HG03196 (cell line): Measurements from ENCODE around the gene LPP.

Experiments
- ATAC-seq: cut with Tn5 transposase; IDR thresholded peaks from one replicate; pipeline ENCODE4 v1.9.1; 2021; ENCODE audit not compliant: unreplicated experiment

Gene LPP

DNA sequence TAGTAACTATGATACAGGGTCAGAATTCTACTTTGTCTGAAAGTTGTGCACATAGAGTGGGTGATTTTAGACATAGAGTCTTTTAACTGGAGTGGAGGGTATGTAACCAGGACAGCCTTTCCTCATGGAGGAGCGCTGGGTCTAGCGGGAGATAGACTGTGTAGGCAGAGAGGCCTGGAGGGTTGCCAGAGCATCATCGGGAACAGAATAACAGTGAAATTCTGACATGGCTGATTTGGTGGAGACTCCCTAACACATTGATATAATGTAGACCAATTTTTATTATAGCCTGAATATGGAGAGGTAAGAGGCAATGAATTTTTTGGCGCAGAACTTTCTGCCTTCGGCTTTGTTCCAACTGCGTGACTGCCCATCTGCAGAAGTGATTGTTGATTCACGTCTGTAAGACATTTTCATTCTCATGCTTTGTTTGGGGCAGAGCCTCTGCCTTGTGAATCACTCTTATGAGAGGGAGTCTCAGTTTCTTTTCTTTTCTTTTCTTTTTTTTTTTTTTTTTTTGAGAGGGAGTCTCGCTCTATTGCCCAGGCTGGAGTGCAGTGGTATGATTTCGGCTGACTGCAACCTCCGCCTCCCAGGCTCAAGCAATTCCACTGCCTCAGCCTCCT lies 16.0 kb downstream of the LPP start:
- ATAC-seq, result no peak

DNA sequence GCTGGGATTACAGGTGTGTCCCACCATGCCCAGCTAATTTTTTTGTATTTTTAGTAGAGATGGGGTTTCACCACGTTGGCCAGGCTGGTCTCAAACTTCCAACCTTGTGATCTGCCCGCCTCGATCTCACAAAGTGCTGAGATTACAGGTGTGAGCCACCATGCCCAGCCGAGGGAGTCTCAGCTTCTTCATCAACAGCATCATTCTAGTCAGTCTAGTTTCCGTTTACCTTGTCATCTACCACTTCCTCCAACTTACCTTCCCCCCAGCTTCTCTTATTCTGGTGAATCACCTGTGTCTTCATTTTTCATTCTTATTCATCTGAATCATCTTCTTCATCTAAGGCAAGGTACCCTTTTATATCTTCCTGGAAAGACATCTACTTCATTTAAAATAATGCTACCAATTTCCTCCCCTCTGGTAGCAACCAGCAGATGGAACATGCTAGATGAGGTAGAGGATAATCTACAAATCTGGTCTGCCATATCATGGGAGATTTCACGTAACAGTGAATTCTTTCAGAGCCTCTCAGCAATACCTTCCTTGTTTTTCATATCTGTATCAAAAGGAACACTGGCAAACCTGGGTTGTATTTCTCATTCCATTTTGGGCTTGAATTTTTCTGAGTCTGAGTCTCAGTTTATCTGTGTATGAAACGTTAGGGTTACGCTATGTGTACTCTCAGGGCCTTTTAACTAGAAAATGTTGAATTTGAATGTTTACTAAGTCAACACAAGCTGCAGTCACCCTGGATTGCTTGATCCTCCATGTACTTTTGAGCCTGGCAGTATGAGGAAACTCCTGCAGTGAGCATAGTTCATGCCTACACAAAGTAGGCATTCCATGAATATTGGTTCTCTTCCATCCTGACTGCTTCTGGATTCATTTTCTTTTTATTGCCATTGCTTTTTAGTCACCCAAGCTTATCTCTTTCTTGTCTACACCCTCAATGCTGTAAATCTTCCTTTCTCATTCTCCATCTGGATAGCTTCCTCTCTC lies 16.8 kb downstream of the LPP start:
- no peak for ATAC-seq

DNA sequence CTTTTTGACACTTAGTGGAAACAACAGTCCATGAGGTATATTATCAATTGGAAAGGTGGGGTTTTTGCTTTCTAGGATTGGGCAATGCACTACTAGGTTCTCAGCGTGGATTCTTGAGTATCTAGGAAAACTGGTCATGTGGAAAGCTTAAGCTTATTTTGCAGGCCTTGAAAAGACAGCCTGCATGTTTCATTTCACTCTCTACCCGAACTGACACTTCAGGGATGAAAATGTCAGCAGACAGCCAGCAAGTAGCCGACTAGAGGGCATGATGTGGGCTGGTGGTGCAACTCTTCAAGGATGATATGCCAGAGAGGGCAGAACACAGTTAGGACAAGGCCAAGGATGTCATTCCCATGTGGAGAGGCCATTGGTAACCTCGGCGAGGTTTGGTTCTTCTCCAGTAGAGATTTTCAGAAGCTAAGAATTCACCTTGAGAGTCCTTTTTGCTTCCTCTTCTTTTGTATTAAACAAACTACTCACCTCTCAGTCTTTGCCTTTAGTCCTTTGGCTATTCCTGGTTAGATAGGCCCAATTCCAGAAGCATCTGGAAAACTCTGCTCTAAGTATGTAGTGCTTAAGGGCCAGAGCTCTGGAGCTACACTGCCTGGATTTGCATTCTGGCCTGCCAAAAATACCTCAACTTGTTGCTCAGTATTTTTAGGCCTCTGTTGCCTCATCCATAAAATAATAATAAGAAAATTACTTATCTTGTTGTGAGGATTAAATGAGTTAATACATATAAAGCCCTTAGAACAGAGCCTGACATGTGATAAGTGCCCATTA lies 17.9 kb downstream of the LPP start:
- ATAC-seq, result no peak

DNA sequence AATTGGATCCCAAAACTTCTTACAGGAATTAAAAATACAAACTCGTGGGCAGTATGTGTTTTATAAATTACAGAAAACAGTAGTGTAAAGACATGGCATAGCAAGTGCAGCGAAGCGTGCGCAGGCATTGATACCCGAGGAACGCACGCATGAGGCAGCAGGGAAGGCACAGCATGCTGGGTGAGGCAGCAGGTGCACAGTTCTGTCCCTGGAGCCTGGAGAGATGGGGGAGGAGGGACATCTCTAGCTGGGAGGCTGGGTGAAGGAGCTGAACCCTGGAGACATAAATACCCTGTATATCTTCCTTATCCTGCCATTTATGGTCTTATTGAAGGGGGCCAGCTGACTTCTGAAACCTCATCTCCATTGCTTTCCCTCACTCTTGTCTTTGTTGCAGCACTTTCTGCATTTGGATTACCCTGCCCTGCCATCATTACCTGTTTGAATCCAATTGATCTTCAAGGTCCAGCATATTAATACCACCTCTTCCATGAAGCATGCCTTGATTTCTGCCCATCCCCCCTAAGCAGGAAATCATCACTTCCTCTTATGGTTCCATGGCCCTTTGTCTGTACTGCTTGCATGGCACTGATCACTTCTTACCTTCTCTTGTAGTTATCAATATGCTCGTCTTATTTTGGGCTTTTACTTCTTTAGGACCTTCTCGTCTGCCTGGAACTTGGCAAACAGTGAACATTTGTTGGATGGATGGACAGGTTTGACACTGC lies 20.5 kb downstream of the LPP start:
- ATAC-seq, result no peak

DNA sequence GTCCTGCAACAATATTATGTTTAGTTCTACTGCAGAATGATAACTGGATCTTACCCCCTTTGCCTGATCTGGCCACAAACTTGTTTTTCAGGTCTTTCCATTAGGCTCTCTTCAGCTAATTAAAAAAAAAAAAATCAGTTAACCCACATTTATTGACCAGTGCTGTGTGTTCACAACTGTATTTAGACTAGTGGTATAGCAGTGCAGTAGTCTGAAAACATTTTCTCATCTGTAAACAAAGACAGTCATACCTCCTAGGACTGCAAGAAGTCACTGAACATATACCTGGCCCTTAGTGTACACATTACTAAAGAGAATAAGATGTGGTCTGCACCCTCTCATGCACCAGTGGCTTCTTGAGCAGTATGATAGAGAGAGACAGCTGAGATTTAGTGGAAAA lies 22.5 kb downstream of the LPP start:
- no peak for ATAC-seq

DNA sequence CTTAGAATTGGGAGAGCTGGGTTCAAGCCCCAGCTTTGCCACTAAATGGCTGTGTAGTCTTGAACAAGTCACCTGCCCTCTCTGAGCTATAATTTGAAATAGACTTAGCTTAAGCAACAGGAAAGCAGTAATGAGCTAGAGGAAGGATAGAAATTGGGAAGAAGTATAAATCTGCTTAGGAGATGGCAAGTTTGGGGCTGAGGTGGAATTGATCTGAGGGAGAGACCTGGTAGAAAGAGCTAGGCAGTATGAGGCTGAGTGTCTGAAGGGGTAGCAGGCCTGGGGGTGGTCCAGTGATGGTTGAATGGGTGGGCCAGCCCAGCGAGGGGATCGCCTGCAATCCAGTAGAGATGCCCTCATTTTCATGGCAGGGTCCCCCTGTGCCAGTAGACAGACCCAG lies 22.9 kb downstream of the LPP start:
- ATAC-seq, result no peak

DNA sequence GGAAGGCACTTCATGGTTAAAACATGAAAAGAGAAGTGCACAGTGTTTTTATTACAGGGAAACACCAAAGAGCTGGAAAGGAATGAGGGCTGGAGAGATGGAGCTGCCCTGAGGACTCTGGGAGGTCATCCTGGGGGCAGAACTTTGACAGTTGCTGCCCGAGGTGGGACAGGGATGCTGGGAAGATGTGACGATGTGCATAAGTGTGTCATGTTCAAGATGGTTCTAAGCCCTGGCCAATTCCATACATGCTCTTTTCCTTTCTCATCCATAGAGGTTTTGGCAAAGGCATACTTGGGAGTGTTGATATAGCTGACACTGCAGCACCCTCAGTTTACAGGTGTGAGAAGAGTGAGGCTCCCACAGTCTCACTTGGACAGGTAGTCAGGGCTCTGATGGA lies 23.8 kb downstream of the LPP start:
- ATAC-seq, result no peak

DNA sequence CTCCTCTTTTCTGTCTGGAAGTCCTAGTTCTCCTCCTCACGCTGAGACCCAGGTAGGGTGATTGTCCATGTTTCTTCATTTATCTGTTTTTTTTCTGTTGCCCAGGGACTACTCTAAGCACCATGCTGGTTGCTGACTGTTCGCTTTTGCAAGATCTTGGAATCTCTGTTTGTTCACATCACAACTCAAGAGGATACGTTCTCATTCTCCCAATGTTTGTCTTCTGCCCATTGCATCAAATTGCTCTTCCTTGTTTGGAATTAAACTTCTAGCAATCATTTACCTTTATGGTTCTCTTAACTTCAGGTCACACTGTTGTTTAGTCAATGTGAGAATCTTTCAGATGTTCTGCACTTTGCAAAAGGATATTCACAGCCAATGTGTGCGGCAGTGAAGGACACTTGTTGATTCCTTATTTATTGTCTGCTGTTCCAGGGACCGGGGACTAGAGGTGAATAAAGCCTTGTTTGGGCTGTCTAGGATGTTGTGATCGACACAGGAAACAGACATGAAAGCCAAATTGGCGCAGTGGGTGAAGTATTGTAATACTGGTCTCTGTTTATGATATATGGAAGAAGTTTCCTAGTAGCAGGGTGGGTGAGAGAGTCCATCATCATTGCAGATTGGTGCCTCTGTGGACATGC lies 24.5 kb downstream of the LPP start:
- ATAC-seq, result no peak

DNA sequence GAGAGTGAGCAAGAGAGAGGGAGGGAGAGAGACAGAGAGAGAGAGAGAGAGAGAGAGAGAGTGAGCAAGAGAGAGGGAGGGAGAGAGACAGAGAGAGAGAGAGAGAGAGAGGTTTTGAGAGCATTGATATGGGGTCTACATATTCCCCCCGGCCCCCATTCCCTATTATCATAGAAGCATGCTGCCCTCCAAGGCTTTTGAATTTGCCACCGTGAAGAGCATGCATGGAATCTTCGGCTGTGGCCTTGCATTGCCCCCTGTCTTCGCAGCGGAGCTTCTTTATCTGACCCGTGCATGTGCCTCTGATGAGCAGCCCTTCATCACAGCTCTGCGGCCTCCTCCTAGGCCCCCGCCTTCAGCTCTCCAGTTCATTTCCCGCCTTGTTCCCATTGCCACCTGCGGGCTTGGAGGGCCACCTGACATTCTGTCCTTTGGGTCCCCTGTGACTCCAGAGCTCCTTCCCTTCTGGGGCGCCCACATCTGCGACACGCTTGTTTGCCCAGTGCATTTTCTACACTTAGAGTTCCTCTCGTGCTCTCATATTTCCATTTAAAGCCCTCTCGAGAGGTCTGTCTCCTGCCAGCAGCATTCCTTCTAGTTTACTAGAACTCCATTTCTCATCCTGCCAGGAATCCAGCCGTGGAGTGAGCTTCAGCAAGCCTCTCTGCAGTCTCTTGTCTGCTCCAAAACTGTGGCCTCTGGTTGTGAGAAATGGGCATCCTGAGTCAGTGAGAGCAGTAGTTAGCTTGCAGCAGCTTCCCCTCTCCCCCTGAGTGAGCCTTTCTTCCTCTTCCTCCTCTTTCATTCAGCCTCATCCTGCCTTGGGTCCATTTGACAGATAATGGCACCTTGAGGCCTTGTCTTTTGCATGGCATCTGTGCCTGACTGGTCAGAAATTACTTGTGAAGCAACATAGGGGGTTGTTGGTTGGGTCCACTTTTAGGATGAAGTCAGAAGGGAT lies 25.3 kb downstream of the LPP start:
- no peak for ATAC-seq

DNA sequence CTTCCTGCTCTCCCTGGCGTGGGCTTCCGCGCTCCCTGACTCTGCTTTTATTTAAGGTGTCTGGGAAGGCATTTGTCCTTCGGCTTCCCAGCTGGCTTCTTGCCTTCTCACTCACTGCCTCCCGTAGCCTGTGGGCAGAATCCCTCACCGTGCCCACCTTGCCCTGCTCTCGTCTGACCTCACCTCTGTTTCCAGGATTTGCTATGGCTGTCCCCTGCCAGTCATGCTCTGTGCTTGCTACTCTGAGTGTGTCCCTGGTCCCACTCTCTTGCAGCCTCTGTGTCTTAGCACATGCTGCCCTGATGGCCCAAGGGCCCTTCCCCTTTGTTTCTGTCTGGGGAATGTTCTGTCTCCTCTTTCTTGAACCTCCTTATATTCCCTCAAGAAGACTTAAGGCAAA lies 26.2 kb downstream of the LPP start:
- ATAC-seq, result no peak

DNA sequence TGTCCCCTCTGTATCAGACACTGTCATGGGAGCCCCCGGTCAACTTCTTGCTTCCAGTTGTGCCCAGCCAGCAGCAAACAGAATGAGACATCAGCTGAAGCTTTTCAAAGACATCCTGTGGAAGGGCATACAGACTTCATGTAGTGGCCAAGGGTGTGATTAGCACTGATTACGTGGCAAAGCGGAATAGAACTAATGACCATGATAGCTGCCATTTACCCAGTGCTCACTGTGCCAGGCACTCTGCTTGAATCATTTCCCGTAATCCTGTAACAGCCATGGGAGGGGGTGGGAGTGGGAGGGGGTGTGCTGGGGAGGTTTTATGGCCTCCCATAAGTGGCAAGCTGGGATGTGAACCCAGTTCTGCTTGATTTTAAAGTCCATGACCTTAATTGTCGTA lies 29.5 kb downstream of the LPP start:
- no peak for ATAC-seq

DNA sequence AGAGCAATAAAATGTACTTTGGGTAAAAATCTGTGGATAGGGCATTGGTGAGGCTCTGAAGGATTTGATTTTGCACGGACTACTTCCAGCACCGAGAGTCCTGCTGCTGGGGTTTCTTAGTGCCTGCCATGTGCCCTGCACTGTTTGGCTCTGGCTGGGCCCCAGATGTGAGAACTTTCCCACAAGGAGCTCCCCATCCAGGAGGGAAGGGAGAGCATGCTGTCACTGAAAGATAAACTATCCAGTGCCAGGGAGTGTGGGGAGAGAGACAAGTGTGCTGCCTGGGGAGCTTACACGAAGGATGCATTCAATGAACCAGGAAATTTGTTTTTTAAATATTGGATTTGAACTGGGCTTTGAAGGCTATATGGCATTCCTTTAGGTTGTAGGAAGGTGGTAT lies 30.2 kb downstream of the LPP start:
- ATAC-seq, result no peak

DNA sequence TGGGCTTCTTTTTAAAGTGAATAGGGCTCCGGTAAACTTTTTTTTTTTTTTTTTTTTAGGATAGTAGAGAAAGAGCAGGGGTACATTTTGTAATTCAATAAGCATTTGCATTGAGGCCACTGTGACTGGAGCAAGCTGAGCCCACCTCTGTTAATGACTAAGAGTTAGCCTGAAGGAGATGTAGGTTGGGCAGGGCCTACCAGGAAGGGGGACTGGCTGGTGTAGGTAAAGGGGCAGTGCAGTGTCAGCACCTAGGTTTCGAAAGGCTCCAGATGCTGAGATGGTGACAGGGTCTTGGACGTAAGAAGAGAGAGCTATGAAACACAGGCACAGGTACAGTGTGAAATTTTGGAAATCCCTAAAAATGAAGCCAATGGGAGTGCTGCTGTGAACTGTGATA lies 30.7 kb downstream of the LPP start:
- ATAC-seq, result no peak

DNA sequence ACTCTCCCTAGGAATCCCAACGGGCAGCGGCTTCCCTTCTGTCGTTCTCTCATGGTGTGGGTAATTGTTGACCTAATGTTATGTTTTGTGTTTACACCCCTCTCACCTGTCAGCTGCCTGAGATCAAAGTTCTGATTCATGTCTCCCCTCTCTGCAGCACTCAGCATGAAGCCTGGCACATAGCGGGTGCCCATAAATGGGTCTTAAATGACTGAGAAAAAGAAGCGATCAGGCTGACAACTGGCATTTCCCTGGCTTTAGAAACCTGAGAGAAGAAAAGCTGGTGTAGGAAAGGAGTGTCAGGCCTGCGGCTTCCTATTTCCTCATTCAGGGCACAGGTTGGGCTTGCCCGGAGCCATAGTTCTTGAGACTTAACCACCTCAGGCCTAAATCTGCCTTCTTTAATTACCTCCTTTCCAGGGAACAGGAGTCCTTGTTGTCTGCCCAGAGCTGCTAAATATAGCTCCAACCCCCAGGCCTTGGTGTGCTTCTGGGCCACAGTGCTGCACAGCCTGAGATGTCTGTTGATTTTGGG lies 31.8 kb downstream of the LPP start:
- no peak for ATAC-seq

DNA sequence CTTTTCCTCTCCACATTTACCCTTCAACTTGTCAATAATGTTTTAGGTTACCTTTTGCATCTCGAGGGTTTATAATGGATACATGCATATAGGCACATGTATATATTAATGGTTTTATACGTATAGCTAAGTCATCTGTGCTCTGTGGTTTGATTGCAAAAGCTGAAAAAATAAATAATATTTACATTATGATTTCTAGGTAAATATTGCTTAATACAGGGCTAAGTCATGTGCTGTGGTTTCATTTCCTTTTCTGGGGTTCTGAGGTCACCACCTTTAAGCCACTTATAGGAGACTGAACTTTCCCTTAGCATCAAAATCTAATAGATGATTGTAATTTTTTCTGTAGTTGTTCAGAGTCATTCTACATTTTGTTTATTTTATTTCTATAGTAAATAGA lies 33.1 kb downstream of the LPP start:
- ATAC-seq, result no peak

DNA sequence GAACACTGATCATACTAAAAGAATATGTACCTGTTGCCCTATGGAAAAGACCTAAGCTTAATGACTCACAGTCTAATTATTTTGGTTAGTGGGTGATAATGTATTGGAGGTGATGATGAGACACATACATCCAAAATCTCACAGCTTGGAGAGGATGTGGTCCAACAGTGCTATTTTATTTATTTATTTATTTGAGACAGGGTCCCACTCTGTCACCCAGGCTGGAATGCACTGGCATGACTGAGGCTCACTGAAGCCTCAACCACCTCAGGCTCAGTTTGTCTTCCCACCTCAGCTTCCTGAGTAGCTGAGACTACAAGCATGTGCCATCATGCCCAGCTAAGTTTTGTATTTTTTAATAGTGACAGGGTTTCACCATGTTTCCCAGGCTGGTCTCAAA lies 35.0 kb downstream of the LPP start:
- no peak for ATAC-seq

DNA sequence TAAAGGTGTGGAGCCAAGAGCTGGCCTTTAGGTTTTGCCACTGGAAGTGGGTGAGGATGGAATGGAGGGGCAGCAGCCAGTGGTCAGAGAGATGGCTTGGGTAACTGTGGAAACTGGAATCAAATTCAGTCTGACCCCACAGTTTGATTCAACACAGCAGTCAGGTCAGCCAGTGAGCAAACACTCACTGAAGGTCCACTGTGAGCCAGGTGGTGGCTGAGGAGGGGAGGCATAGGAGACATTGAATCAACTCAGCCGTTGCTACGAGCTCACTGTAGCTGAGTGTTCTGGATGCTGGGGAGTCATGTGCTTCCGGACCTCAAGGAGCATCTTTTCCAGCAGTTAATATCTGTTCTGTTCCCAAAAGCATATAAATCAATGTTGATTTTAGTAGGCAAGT lies 37.5 kb downstream of the LPP start:
- ATAC-seq, result no peak

DNA sequence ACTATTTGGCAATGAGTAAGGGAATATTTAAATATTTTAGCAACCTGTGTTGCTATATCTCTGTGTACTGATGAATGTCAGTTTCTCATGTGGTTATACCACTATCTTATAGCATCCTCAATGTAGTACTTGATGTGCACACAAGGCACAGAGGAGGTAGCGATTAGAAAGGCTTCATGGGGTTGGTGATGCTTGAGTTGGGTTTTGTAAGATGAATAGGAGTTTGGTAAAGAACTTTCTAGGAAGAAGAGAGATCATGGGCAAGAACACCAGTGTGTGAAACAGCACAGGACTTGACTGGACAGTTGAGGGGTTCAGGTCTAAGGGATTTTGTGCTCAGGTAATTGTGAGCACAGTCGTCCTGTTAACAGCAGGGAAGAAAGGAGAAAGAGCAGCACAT lies 38.1 kb downstream of the LPP start:
- no peak for ATAC-seq

DNA sequence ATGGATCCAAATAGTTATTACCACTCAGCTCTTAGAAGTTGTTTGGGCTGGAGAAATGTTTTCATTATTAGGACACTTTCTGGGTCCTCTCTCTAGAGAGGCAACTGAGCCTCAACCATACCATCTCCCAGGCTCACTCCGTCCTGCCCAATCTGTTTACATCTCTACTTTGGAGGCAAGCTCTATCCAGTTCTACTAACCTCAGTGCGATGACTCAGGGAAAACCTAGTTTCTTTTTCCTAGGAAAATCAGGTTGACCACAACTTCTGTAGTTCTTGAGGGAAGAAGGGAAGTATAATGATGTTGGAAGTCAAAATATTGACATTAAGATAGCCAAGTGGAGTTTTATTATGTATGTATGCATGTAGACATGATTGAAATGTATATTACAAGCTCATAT lies 40.4 kb downstream of the LPP start:
- no peak for ATAC-seq
